ENCODE results near the gene CEP57.
A peak's percentile ranks its signal among the peaks of the same experiment; 100 is the strongest.
"Not testable (repeated sequence)": the region's sequence is repeated elsewhere in the genome, so short reads cannot be mapped to it uniquely, and the experiment has no call there.

CEP57 gene

DNA sequence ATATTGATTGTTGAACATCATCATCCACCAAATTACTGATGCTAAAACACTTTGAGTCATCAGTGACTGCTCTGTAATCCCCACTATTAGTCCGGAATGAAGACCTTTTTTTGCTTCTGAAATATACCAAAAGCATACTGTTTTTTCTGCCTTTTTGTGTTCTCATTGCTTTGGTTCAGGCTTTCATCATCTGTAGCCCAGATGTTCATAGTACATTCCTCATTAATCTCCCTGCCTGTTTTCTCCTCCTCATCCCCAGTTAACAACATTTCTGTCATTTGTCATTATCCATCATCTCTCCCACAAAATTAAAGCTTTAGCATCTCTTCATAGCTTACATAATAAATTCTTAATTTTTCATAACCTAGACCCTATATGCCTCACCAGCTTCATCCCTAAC, 9.2 kb downstream of the CEP57 start:
- no peak for DNase-seq

DNA sequence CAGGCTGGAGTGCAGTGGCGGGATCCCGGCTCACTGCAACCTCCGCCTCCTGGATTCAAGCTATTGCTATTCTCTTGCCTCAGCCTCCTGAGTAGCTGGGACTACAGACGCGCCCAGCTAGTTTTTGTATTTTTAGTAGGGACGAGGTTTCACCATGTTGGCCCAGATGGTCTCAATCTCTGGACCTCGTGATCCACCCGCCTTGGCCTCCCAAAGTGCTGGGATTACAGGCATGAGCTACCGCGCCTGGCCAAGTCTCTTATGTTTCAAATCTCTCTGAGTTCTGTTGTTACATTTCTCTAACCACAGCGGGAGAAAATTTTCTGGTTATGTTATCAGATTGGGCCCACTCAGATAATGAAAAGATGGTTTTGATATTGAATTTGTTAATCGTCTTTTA, 10.1 kb downstream of the CEP57 start:
- no peak for DNase-seq

DNA sequence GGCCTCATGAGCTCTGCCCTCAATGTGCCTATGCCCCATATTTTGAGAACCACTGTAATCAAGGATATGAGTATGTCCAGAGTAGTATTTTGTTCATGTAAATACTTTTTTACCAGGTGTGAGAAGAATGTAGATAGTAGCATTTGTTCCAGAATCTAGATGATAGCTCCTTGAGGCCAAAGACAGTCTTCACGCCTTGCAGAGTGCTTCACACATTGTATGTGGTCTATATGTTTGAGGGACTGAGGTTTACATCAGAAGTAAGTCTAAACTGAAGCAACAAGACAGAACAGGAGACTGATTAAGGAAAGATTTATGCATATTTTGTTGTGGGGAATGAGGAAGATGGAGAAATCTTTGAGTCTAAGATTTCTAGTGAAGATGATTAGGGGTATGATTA, 12.5 kb downstream of the CEP57 start:
- DNase-seq, result no peak

DNA sequence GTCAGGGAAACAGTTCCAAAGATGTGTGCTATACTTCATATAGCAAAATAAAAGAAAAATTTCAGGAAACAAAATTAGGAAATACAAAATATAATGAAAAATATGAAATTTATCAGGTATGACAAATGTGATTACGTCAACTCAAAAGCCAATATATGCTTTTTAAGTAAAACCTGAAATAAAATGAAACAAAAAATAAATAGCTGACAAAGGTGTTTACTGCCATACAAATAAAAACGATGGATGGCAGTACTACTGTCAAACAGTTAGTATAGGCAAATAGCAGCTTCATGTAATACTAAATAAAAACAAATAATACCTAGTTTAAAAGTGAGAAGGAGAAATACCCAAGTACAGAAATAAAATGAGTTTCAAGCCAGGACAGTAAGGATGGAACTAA, 13.7 kb downstream of the CEP57 start:
- no peak for DNase-seq

DNA sequence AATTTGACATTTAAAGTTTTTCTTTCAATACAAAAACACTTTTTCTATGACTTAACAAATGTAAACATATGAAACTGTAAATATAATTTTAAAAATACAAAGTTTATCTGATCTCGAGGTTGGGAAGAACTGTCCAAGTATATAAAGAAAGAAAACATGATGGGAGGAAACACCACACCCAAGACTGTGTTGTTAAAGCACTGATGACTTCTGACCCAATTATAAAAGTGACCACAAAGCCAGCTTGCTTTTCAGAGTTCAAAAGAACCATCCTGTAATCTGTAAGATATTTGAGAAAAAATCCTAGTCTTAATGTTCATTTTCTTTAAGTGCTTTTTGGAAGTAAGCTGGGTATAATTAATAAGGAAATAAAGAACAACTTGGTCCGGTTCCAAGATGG, 15.6 kb downstream of the CEP57 start:
- DNase-seq, result no peak

DNA sequence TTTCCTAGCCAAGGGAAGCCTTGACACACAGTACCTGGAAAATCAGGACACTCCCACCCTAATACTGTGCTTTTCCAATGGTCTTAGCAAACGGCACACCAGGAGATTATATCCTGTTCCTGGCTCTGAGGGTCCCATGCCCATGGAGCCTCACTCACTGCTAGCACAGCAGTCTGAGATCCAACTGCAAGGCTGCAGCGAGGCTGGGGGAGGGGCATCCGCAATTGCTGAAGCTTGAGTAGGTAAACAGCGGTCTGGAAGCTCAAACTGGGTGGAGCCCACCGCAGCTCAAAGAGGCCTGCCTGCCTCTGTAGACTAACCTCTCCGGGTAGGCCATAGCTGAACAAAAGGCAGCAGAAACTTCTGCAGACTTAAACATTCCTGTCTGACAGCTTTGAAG, 16.2 kb downstream of the CEP57 start:
- not testable (repeated sequence) for DNase-seq

DNA sequence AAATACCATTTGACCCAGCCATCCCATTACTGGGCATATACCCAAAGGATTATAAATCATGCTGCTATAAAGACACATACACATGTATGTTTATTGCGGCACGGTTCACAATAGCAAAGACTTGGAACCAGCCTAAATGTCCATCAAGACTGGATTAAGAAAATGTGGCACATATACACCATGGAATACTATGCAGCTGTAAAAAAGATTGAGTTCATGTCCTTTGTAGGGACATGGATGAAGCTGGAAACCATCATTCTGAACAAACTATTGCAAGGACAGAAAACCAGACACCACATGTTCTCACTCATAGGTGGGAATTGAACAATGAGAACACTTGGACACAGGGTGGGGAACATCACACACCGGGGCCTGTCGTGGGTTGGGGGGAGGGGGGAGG, 20.8 kb downstream of the CEP57 start:
- DNase-seq, result not testable (repeated sequence)

DNA sequence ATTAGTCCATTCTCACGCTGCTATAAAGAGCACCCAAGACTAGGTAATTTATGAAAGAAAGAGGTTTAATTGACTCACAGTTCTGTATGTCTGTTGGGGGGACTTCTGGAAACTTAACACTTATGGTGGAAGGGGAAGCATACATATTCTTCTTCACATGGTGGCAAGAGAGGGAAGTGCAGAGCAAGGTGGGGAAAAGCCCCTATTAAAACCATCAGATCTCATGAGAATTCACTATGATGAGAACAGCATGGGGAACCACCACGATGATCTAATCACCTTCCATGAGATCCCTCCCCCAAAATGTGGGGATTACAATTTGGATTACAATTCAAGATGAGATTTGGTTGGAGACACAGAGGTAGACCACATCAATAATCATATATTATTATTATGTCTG, 25.7 kb downstream of the CEP57 start:
- no peak for DNase-seq

DNA sequence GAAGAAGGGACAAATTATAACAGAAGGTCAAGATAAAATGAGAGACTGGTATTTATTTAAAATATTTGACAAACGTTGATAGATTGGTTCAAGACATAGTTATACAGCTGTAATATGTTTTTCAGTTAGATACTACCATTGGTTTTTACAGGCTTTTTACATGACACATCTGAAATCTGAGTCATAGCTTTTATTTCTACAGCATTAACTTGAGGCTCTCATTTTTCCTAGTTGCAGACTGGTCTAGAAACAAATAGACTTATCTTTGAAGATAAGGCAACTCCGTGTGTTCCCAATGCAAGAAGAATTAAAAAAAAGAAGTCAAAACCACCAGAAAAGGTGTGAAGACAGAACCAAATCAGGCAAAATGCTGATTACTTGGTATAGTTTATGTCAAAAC, 31.3 kb downstream of the CEP57 start:
- DNase-seq, result no peak

DNA sequence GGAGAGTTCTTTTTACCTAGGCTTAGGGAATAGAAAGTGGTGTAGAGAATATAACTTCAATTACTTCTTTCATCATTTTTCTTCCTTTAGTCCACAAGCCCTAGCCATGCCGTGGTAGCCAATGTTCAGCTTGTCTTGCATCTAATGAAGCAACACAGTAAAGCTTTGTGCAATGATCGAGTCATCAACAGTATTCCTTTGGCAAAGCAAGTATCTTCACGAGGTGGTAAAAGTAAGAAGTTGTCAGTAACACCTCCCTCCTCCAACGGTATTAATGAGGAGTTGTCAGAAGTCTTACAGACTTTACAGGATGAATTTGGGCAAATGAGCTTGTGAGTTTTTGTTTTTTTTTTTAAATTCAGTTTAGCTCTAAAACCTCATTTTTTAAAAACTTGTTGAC, 37.4 kb downstream of the CEP57 start:
- DNase-seq, result no peak

DNA sequence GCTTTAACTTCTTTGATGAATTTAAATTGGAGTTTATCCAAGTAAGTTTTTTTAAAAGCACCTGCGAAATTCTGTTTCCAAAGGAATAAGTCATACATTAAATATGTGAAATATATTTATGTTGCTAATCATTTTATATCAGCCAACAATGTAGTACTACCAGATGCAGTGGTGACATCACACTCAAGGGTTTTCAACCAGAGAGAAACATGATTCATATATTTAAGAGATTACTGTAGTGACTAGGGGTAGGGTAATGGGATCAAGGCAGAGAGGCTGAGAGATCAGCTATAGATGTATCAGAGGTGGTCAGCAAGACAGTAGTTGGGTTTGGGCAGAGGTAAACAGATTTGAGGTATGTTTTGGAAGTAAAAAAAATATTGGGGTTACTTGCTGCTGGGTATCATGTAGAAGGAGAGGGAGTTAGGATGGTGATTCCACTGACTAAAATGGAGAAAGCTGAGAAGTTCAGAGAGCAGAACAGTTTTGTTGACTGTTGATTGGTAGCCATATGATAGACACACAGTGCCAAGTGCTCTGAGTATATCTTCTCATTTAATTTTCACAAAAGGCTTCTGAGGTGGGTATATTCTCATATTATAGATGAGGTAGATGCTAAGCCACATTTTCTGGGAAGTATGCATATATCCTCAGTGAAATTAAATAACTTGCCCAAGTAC, 39.4 kb downstream of the CEP57 start:
- no peak for DNase-seq

DNA sequence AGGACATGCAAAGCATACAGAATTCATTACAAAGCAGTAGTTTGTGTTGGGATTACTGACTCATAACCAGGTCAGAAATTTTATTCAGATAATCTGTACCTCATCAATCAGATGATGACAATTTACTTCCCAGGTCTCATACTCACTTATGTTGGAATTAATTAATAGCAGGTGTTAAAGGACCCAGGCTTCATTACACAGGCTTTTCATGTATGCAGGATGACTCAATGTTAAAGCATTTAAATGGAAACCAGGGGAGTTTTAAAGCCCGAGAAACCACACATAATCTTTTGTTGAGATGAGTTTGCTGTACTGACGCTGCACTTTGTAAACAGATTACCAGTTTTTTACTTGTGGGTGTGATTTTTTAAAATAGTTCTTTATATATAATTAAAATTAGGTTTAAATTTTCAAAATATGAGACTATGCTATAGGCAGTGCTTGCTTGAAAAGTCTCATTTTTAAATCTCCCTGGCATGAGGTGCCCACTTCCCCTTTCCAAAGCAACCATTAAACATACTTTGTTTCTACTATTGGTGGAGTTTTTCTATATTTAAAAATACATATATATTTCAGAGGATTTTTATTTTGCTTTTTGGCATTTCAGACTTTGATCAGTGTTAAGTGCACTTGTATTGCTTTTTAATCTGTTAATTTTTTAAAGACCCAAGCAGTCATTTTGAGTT, 41.0 kb downstream of the CEP57 start:
- DNase-seq, result no peak

DNA sequence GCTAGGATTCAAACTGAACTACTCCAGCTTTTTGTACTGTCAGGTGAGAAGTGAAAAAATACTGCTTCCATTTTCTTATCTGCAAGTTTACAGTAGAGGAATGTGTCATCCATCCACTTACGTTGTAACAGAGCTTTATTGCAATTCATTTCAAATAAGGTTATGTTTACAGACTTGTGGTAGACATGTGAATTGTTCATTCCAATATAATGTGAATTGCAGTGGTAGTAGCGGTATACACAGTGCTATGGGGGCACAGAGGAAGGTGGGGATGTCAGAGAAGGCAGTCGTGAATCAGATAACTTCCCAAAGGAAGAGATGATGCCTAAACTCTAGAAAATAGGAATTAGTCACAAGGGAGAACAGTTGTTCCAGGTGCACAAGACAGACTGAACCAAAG, 42.5 kb downstream of the CEP57 start:
- no peak for DNase-seq

DNA sequence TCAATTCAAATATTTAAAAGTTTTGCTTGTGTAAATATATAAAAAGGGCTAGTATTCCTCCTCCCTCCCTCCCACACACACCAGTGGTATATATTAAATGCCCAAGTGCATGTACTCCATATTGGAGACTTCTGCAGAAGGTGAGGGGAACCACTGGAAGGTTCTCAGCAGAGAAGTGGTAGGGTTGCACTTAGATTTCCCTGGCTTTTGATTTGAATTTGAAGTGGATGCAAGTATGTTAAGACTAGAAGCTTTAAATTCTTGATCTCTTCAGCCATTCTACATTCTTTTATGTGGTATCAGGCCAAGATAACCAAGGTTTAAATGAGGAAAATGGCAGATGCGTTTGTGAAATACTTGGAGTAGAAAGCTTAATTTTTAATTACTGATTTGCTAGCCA, 43.1 kb downstream of the CEP57 start:
- no peak for DNase-seq

DNA sequence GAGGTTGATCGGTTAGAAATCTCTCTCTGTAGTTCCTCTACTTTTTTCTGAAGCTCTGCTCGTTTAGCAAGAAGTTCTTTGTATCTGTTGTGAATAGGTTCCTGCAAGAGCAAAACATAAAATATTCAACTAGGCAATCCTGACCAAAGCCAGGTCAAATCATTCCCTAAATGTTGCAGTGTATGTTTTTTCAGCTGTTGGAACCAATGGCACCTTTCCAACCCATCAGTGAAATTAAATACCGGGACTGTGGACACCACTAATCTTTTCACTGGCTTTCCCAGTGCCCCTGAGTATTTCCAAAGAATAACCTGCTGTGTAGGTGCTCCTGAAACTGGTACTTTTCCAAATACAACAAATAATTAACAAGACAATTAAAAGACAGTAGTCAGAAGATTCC, 45.1 kb downstream of the CEP57 start:
- no peak for DNase-seq

DNA sequence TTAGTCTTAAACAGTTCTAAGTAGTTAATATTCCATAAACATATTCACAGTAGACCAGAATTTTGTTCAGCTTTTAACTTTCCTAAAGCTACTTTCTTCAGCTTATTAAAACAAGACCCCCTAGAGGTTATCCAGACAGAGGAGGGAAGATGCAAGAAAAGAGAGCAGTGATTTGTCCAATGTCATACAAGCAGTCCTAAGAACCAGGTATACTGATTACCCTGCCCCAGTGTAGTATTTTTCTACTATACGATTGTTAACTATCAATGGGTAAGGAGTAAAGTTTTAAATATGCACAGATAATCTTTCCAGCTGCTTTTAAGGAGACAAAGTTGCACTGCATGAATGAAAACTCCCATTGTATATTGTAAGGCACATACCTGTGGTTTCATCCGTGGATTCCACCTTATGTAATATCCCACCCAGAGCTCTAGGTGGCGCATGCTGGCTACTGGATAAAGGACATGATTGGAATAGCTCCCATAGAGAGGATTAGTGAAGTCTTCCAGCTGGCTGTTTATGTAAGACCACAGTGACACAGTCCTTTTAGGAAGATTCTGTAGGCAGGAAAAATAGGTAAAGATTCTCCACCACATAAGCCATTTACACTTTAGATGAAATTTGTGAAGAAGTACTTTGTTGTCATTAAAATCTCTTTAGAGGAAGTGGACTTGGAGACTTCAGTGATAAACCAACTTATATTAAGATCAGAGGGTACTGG, 45.6 kb downstream of the CEP57 start:
- peak; percentile 16 for DNase-seq

DNA sequence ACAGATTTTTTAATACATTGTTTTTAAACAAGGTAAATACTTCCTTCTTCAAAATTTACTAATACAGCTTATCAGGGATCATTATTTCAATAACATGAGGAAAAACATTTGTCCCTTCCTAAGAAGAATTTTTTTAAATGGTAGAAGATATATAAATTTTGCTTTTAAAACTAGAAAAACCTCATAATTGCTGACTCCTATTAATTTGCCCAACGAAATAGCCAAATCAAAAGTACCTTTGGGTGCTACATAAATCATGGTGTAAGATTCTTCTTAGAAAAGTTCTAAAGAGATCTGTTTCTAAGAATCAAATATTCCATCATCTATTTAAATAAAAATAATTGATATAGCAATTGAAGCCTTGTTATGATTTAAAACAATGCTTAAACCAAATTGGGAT, 54.9 kb downstream of the CEP57 start:
- DNase-seq, result no peak

DNA sequence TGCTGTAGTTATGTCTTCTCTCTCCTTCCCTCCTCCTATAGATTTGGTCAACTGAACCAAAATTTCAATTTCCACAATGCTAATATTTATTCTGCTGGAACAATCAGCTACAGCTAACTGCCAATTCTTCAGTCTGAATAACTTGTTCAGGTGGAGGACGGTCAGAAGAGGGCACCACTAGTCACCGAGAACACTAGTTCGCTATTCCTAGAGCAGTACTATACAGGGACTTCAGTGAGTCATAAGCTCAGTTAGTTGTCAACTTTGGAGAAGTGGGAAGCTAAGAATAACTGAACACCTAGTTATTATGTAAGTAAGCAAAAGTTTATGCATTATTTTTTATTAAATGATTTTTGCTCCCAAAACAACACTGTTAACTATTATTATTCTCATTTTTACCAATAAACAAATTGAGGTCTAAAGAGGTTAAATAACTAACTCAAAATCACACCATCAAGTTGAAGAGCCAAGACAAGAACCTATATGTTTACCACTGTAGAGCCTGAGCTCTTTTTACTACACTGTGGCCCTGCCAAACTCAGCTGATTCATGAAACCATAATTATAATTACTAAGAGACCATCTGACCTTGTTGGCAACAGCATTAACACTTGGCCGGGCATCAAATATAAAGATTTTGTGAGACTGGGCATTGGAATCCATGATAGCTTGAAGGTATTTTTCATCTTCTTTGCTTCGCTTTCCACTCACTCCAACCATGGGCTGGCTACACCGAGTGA, 59.0 kb downstream of the CEP57 start:
- DNase-seq, result no peak

DNA sequence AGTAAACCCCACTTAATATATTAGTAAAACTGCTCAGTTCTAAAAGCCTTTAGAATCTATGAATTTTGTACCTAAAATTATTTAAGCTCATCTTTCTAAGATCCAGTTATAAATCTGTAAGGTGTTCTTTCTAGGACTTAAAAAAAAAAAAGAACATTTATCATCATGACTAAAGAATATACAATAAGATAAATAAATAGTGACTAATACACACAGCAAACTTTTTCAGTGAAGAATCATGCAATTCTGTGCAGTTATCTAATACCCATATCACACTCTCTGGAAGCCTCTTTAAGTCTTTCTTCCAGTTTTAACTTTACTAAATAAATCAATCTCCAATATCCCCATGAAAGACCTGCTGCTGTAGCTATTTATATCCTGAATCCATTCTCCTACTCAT, 59.8 kb downstream of the CEP57 start:
- DNase-seq, result no peak

DNA sequence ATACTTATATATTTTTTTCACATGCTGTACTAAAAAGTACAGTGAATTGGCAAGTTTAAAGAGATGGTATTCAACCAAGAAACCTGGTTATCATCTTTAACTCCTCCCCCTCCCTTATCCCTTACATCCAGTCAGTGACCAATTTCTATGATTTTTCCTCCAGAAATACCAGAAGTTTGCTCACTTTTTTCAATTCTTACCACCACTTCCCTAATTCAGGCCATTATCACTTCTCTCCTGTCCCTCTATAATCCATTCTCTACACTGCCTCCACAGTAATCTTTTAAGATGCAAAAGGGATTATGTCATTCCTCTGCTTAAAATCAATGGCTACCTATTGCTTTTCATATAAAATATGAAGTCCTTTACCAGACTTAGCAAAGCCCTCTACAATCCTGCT, 62.8 kb downstream of the CEP57 start:
- DNase-seq, result no peak

DNA sequence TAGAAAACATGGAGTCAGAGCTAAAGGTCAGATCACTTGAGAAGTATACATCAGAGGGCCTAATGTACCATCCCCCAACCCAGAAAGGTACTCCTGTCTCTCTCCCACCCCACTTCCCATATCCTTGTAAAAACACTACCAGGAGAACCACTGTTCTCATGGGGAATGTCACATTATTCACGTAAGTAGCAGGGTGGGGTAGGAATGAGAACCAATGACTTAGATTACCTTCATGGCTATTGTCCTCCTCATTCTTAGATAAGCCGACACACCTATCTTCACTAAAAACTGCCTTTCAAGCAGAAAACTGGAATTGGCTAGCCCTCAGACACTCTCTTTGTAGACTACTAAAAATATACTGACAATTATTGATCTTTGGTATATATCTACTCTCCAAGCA, 63.6 kb downstream of the CEP57 start:
- no peak for DNase-seq

DNA sequence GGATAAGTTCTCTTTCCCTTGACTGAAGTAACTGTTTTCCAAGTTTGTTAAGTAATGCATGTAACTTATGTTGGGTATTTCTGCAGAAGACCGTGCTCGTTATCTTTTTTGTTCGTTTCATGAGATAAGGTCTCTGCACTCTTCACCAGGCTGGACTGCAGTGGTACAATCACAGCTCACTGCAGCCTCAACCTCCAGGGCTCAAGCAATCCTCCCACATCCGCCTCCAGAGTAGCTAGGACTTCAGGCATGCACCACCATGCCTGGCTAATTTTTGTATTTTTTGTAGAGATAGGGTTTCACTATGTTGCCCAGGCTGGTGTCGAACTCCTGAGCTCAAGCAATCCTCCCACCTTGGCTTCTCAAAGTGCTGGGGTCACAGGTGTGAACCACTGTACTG, 64.1 kb downstream of the CEP57 start:
- not testable (repeated sequence) for DNase-seq

DNA sequence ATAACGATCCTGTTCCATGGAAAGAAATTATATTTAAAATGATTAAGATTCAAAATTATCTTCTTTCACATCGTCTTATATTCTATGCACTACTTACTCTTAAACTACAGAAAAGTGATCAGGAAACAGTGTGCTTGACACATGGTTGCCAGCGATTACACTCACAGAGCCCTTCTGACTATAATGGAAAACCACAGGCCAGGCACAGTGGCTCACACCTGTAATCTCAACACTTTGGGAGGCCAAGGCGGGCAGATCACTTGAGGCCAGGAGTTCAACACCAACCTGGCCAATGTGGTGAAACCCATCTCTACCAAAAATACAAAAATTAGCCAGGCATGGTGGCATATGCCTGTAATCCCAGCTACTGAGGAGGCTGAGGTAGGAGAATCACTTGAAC, 69.7 kb downstream of the CEP57 start:
- not testable (repeated sequence) for DNase-seq
